Neural progenitor cell (in vitro differentiated cells): ENCODE measurements around the gene ISX.

Source experiments
- EZH2 ChIP-seq: fragments of 200-600 bp; sonication (generic); IDR thresholded peaks from 2 replicates; pipeline ENCODE4 v1.6.1; 2017; ENCODE audit warnings: antibody characterized with exemption, mild to moderate bottlenecking, moderate library complexity
- TF ChIP-seq, protein P1 (sequence below): fragments of 200-600 bp; sonication (generic); IDR thresholded peaks from 2 replicates; pipeline ENCODE4 v1.5.1; 2017; ENCODE audit warnings: antibody characterized with exemption, mild to moderate bottlenecking

DNA sequence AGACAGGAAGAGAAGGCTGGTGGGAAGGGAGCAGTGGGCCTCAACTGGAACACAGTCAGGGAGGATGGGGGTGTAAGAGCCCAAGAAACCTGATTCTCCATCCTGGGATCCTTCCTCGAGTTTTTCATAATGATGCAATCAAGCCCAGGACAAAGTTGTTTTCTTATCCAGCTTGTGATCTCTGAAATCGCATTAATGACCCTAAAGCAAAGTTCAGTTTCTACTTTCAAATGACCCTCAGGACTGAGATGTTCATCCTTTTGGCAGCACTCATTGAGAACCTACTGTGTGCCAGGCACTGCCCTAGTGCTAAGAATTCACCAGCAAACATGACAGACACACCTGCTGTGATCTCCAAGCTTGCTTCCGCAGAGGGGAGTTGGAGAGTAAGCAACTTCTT is 45.3 kb downstream of the ISX start:
- TF ChIP-seq EZH2: no peak
- TF ChIP-seq, protein P1, sequence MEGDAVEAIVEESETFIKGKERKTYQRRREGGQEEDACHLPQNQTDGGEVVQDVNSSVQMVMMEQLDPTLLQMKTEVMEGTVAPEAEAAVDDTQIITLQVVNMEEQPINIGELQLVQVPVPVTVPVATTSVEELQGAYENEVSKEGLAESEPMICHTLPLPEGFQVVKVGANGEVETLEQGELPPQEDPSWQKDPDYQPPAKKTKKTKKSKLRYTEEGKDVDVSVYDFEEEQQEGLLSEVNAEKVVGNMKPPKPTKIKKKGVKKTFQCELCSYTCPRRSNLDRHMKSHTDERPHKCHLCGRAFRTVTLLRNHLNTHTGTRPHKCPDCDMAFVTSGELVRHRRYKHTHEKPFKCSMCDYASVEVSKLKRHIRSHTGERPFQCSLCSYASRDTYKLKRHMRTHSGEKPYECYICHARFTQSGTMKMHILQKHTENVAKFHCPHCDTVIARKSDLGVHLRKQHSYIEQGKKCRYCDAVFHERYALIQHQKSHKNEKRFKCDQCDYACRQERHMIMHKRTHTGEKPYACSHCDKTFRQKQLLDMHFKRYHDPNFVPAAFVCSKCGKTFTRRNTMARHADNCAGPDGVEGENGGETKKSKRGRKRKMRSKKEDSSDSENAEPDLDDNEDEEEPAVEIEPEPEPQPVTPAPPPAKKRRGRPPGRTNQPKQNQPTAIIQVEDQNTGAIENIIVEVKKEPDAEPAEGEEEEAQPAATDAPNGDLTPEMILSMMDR: no peak
